Measurements from ENCODE around the gene PALLD.

Gene PALLD

GRCh38 chr4:168836490-168836889, 339.6 kb downstream of the PALLD start:
- DNase-seq = no peak

- no peak for DNase-seq
Measured at GRCh38 chr4:168837922-168838321, 341.1 kb downstream of the PALLD start.

GRCh38 chr4:168839758-168840391, 343.0 kb downstream of the PALLD start:
- no peak for DNase-seq

- DNase-seq = no peak
Measured at GRCh38 chr4:168840392-168840763, 343.5 kb downstream of the PALLD start.

GRCh38 chr4:168841000-168841671, 344.3 kb downstream of the PALLD start:
- DNase-seq = no peak

- DNase-seq = no peak
Measured at GRCh38 chr4:168841672-168842019, 344.8 kb downstream of the PALLD start.

GRCh38 chr4:168842186-168842585, 345.3 kb downstream of the PALLD start:
- no peak for DNase-seq

- no peak for DNase-seq
Measured at GRCh38 chr4:168843635-168844034, 346.8 kb downstream of the PALLD start.

- DNase-seq = no peak
Measured at GRCh38 chr4:168844353-168845049, 347.6 kb downstream of the PALLD start.

GRCh38 chr4:168845897-168846296, 349.0 kb downstream of the PALLD start:
- DNase-seq = no peak

- DNase-seq = no peak
Measured at GRCh38 chr4:168846414-168846813, 349.6 kb downstream of the PALLD start.

GRCh38 chr4:168847771-168848502, 351.1 kb downstream of the PALLD start:
- DNase-seq = no peak

- DNase-seq = no peak
Measured at GRCh38 chr4:168849030-168849675, 352.3 kb downstream of the PALLD start.

GRCh38 chr4:168849997-168850396, 353.1 kb downstream of the PALLD start:
- DNase-seq = no peak

- DNase-seq = no peak
Measured at GRCh38 chr4:168852387-168852786, 355.5 kb downstream of the PALLD start.

- DNase-seq = no peak
Measured at GRCh38 chr4:168852933-168853713, 356.3 kb downstream of the PALLD start.

GRCh38 chr4:168853770-168854169, 356.9 kb downstream of the PALLD start:
- no peak for DNase-seq

- DNase-seq = no peak
Measured at GRCh38 chr4:168854350-168854921, 357.6 kb downstream of the PALLD start.

GRCh38 chr4:168856312-168856711, 359.5 kb downstream of the PALLD start:
- no peak for DNase-seq

- no peak for DNase-seq
Measured at GRCh38 chr4:168857009-168857408, 360.2 kb downstream of the PALLD start.

- no peak for DNase-seq
Measured at GRCh38 chr4:168857546-168858314, 360.9 kb downstream of the PALLD start.

Measured in NCI-H524 (cell line).